Lung microvascular endothelial cell (primary cell): Measurements from ENCODE around the gene MEDAG. TPM values are rescaled to one million over a fixed set of nuclear protein-coding genes. Genes with fewer than 3 reads are reported as not detected.

ENCODE experiments used
- DNase-seq, 2 donors: peaks; one replicate each; pipeline versions ENCODE4 v3.0.0 to v3.0.0-alpha.2; 2010; ENCODE audit warnings: low read depth in 2 of 2
- total RNA-seq: library from RNA; depleted of rRNA; stranded (reverse); fragments of >200 nt; gene quantifications from 2 replicates; pipeline ENCODE4 v1.2.1, GENCODE V29; 2014

Gene MEDAG
- total RNA-seq, 1 donor from 2014 or later = 170 TPM

- no peak for DNase-seq
Observed at GRCh38 chr13:30957258-30957943, 51.3 kb downstream of the MEDAG start.

- DNase-seq = no peak
Observed at GRCh38 chr13:30959678-30960077, 53.6 kb downstream of the MEDAG start.

GRCh38 chr13:30963791-30964190 lies 57.7 kb downstream of the MEDAG start:
- DNase-seq = peak; percentile 11 to 39

- no peak for DNase-seq
Observed at GRCh38 chr13:30965380-30965779, 59.3 kb downstream of the MEDAG start.

- no peak for DNase-seq
Observed at GRCh38 chr13:30966101-30966500, 60.0 kb downstream of the MEDAG start.

GRCh38 chr13:30968846-30969245 lies 62.8 kb downstream of the MEDAG start:
- DNase-seq = no peak

GRCh38 chr13:30971575-30971974 lies 65.5 kb downstream of the MEDAG start:
- no peak for DNase-seq

- DNase-seq = no peak
Observed at GRCh38 chr13:30972888-30973377, 66.9 kb downstream of the MEDAG start.

- DNase-seq = no peak
Observed at GRCh38 chr13:30974350-30974749, 68.3 kb downstream of the MEDAG start.

Other genes with a start within 250 kb of the MEDAG start
- gene ALOX5AP, start 170.7 kb upstream of the MEDAG start, total RNA-seq = 0.22 TPM in 1 of 2 replicates, not detected in the other
- gene TEX26, start 26.4 kb downstream of the MEDAG start, total RNA-seq = not detected in 2 replicates